DND-41 (cell line): ENCODE measurements around the gene SAMD10.

Experiments
- ATAC-seq: fragments of 200-7000 bp; cut with Tn5 transposase; 3 replicates; pipeline ENCODE4 v1.9.1; 2021; ENCODE audit warnings: low read depth; ENCODE audit not compliant: insufficient read depth
- DNase-seq: peaks from one replicate; pipeline ENCODE4 v3.0.0-alpha.2; 2020
- H2AFZ ChIP-seq: 2 replicates; pipeline ENCODE4 v1.6.0; 2012; ENCODE audit warnings: low read depth, low read length
- H3K27ac ChIP-seq: 2 replicates; pipeline ENCODE4 v1.5.1; 2012; ENCODE audit warnings: low read length, inconsistent platforms
- H3K27me3 ChIP-seq: fragments of 200-600 bp; sonication (generic); 2 replicates; pipeline ENCODE4 v1.6.0; 2012; ENCODE audit warnings: low read length, mild to moderate bottlenecking, inconsistent platforms; ENCODE audit not compliant: insufficient read depth, poor library complexity
- H3K36me3 ChIP-seq: 2 replicates; pipeline ENCODE4 v1.5.1; 2012; ENCODE audit warnings: low read length, inconsistent platforms; ENCODE audit not compliant: insufficient read depth
- H3K4me1 ChIP-seq: 2 replicates; pipeline ENCODE4 v1.5.1; 2012; ENCODE audit warnings: mild to moderate bottlenecking, low read length; ENCODE audit not compliant: insufficient read depth
- H3K4me2 ChIP-seq: 2 replicates; pipeline ENCODE4 v1.6.0; 2012; ENCODE audit warnings: mild to moderate bottlenecking, moderate library complexity, low read length, inconsistent platforms; ENCODE audit not compliant: insufficient read depth
- H3K4me3 ChIP-seq, 2 experiments: fragments of 200-600 bp in 1 of 2; shearing (Covaris generic) in 1 of 2; 2 replicates each; pipeline ENCODE4 v1.5.1; 2012 to 2016; ENCODE audit warnings: inconsistent platforms in 2 of 2, low read length in 2 of 2, mild to moderate bottlenecking in 2 of 2, low read depth in 1 of 2, moderate library complexity in 1 of 2
- H3K79me2 ChIP-seq: 2 replicates; pipeline ENCODE4 v1.6.0; 2012; ENCODE audit warnings: low read length, inconsistent platforms; ENCODE audit not compliant: insufficient read depth
- H3K9ac ChIP-seq: 2 replicates; pipeline ENCODE4 v1.6.0; 2012; ENCODE audit warnings: low read depth, mild to moderate bottlenecking, inconsistent platforms, low read length, moderate library complexity
- H3K9me3 ChIP-seq: 2 replicates; pipeline ENCODE4 v1.5.1; 2012; ENCODE audit warnings: low read length, moderate library complexity, mild to moderate bottlenecking, inconsistent platforms; ENCODE audit not compliant: insufficient read depth, severe bottlenecking
- H4K20me1 ChIP-seq: 2 replicates; pipeline ENCODE4 v1.6.0; 2012; ENCODE audit warnings: low read length; ENCODE audit not compliant: insufficient read depth
- EZH2 ChIP-seq: IDR thresholded peaks from 3 replicates; pipeline ENCODE4 v1.6.1; 2012; ENCODE audit warnings: borderline replicate concordance, low read depth, mild to moderate bottlenecking, moderate library complexity, low read length, inconsistent platforms; ENCODE audit not compliant: severe bottlenecking
- TF ChIP-seq, protein P1 (sequence below): IDR thresholded peaks from 2 replicates; pipeline ENCODE4 v1.5.1; 2012; ENCODE audit warnings: borderline replicate concordance, low read length, moderate library complexity, mild to moderate bottlenecking; ENCODE audit not compliant: poor library complexity, severe bottlenecking; ENCODE audit errors: extremely low read depth

The SAMD10 gene

DNA sequence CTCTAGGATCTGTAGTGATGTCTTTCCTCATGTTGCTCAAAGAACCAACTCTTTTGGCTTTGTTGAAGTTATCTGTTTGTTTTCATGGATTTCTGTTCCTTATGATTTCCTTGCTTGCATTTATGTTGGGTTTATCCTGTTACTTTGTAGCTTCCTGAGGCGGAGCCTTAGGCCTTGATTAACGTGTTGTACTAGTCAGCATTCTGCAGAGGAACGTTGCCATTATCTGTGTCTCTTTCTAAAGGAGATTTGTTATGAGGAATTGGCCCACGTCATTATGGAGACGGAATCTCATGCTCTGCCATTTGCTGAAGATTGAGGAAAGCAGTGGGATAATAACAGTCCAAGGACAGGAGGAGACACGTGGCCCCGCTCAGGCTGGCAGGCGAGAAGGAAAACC is 53.1 kb downstream of the SAMD10 start:
- Histone ChIP-seq H3K9me3 (no peaks in the 10 kb centered on the region), H4K20me1 (peaks cover 60% of the 10 kb centered on the region), H3K4me2 (no peak overlapping the region), H3K4me1 (no peaks in the 10 kb centered on the region; the same call in 1 of the 2 replicates), H3K79me2 (peaks cover 63% of the 10 kb centered on the region), H3K4me3 (no peak overlapping the region), H3K27me3 (no peaks in the 10 kb centered on the region), H3K27ac (no peak overlapping the region), H3K36me3 (peaks cover 59% of the 10 kb centered on the region), H2AFZ (no peak overlapping the region), H3K9ac (no peak overlapping the region)
- no peak for DNase-seq
- TF ChIP-seq, protein P1, sequence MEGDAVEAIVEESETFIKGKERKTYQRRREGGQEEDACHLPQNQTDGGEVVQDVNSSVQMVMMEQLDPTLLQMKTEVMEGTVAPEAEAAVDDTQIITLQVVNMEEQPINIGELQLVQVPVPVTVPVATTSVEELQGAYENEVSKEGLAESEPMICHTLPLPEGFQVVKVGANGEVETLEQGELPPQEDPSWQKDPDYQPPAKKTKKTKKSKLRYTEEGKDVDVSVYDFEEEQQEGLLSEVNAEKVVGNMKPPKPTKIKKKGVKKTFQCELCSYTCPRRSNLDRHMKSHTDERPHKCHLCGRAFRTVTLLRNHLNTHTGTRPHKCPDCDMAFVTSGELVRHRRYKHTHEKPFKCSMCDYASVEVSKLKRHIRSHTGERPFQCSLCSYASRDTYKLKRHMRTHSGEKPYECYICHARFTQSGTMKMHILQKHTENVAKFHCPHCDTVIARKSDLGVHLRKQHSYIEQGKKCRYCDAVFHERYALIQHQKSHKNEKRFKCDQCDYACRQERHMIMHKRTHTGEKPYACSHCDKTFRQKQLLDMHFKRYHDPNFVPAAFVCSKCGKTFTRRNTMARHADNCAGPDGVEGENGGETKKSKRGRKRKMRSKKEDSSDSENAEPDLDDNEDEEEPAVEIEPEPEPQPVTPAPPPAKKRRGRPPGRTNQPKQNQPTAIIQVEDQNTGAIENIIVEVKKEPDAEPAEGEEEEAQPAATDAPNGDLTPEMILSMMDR = no peak
- no peak for TF ChIP-seq EZH2
- no peak for ATAC-seq

- Histone ChIP-seq H3K9me3 (no peaks in the 10 kb centered on the region), H3K36me3 (peaks cover 51% of the 10 kb centered on the region), H2AFZ (no peak overlapping the region), H3K27ac (no peak overlapping the region), H3K9ac (no peak overlapping the region), H3K4me3 (no peak overlapping the region), H4K20me1 (peaks cover 63% of the 10 kb centered on the region), H3K4me2 (no peak overlapping the region), H3K79me2 (peaks cover 76% of the 10 kb centered on the region), H3K4me1 (no peaks in the 10 kb centered on the region; the same call in 1 of the 2 replicates), H3K27me3 (no peaks in the 10 kb centered on the region)
- DNase-seq = no peak
- no peak for TF ChIP-seq EZH2
- TF ChIP-seq, protein P1 = no peak
- ATAC-seq = peak; percentile 72
These were observed 55.2 kb downstream of the SAMD10 start for GRCh38 chr20:63924241-63924640.
